ENCODE results near the gene SPARCL1. TPM values are rescaled to one million over a fixed set of nuclear protein-coding genes. Genes with fewer than 3 reads are reported as not detected.

Gene SPARCL1
- total RNA-seq, 1 experiment from 2014 or later, result 0.12 TPM

GRCh38 chr4:87541521-87541920, 12.3 kb upstream of the SPARCL1 start:
- DNase-seq (ENCODE audit: low spot score), result no peak

GRCh38 chr4:87540146-87541058, 11.2 kb upstream of the SPARCL1 start:
- no peak for DNase-seq (ENCODE audit: low spot score)

- no peak for DNase-seq (ENCODE audit: low spot score)
Measured at GRCh38 chr4:87532907-87533306, 3.7 kb upstream of the SPARCL1 start.

- no peak for DNase-seq (ENCODE audit: low spot score)
Measured at GRCh38 chr4:87532109-87532508, 2.9 kb upstream of the SPARCL1 start.

- no peak for DNase-seq (ENCODE audit: low spot score)
Measured at GRCh38 chr4:87531621-87532020, 2.4 kb upstream of the SPARCL1 start.

GRCh38 chr4:87530868-87531267, 1.7 kb upstream of the SPARCL1 start:
- DNase-seq (ENCODE audit: low spot score), result no peak

GRCh38 chr4:87530229-87530628, 1.1 kb upstream of the SPARCL1 start:
- DNase-seq (ENCODE audit: low spot score), result no peak

- DNase-seq (ENCODE audit: low spot score), result no peak
Measured at GRCh38 chr4:87527431-87528220, 1.6 kb downstream of the SPARCL1 start.

GRCh38 chr4:87525636-87526295, 3.4 kb downstream of the SPARCL1 start:
- no peak for DNase-seq (ENCODE audit: low spot score)

- no peak for DNase-seq (ENCODE audit: low spot score)
Measured at GRCh38 chr4:87524456-87524855, 4.7 kb downstream of the SPARCL1 start.

GRCh38 chr4:87523307-87523706, 5.9 kb downstream of the SPARCL1 start:
- DNase-seq (ENCODE audit: low spot score), result no peak

- DNase-seq (ENCODE audit: low spot score), result peak; percentile 73
Measured at GRCh38 chr4:87521757-87522374, 7.3 kb downstream of the SPARCL1 start.

GRCh38 chr4:87521319-87521718, 7.9 kb downstream of the SPARCL1 start:
- no peak for DNase-seq (ENCODE audit: low spot score)

- no peak for DNase-seq (ENCODE audit: low spot score)
Measured at GRCh38 chr4:87517621-87518020, 11.6 kb downstream of the SPARCL1 start.

- no peak for DNase-seq (ENCODE audit: low spot score)
Measured at GRCh38 chr4:87516683-87517082, 12.5 kb downstream of the SPARCL1 start.

GRCh38 chr4:87512400-87512799, 16.8 kb downstream of the SPARCL1 start:
- no peak for DNase-seq (ENCODE audit: low spot score)

GRCh38 chr4:87511500-87511899, 17.7 kb downstream of the SPARCL1 start:
- no peak for DNase-seq (ENCODE audit: low spot score)

- DNase-seq (ENCODE audit: low spot score), result no peak
Measured at GRCh38 chr4:87510747-87511146, 18.4 kb downstream of the SPARCL1 start.

- DNase-seq (ENCODE audit: low spot score), result no peak
Measured at GRCh38 chr4:87506974-87507701, 22.0 kb downstream of the SPARCL1 start.

- DNase-seq (ENCODE audit: low spot score), result no peak
Measured at GRCh38 chr4:87505862-87506261, 23.3 kb downstream of the SPARCL1 start.

- DNase-seq (ENCODE audit: low spot score), result peak; percentile 35
Measured at GRCh38 chr4:87502580-87503238, 26.5 kb downstream of the SPARCL1 start.

Measured in H4 (cell line).